HepG2 (cell line): Measurements from ENCODE around the gene TMEM97. TPM values are rescaled to one million over a fixed set of nuclear protein-coding genes. Genes with fewer than 3 reads are reported as not detected.

Experiments
- ATF7 ChIP-seq, 2 experiments: fragments of 450-650 bp in 1 of 2; sonication (generic) in 1 of 2; formaldehyde crosslinking in 1 of 2; IDR thresholded peaks; 2 replicates each; pipeline versions ENCODE4 v1.4.0 to v1.6.1; 2016 to 2020; ENCODE audit warnings: antibody characterized with exemption in 1 of 2, mild to moderate bottlenecking in 1 of 2, missing genetic modification reagents in 1 of 2
- BORCS8-MEF2B ChIP-seq: sonication (generic); formaldehyde crosslinking; IDR thresholded peaks from 2 replicates; pipeline ENCODE4 v1.8.0; 2022; ENCODE audit warnings: mild to moderate bottlenecking, missing genetic modification reagents
- BRD4 ChIP-seq: sonication (generic); formaldehyde crosslinking; IDR thresholded peaks from 2 replicates; pipeline ENCODE4 v1.4.0; 2020; ENCODE audit warnings: missing genetic modification reagents
- BRF2 ChIP-seq: sonication (generic); formaldehyde crosslinking; IDR thresholded peaks from 2 replicates; pipeline ENCODE4 v1.8.1; 2022; ENCODE audit warnings: mild to moderate bottlenecking, missing genetic modification reagents
- CREM ChIP-seq, 2 experiments: sonication (generic) in 1 of 2; formaldehyde crosslinking in 1 of 2; IDR thresholded peaks; 2 replicates each; pipeline versions ENCODE4 v1.4.0 to v1.6.1; 2016 to 2020; ENCODE audit warnings: antibody characterized with exemption in 1 of 2, mild to moderate bottlenecking in 1 of 2, missing genetic modification reagents in 1 of 2
- ETS1 ChIP-seq: sonication (generic); formaldehyde crosslinking; IDR thresholded peaks from 2 replicates; pipeline ENCODE4 v1.4.0; 2020; ENCODE audit warnings: missing genetic modification reagents
- KAT2B ChIP-seq: fragments of 150-350 bp; IDR thresholded peaks from 2 replicates; pipeline ENCODE4 v1.6.1; 2014; ENCODE audit warnings: low read depth, low read length, borderline replicate concordance
- KDM2A ChIP-seq: sonication (generic); formaldehyde crosslinking; IDR thresholded peaks from 2 replicates; pipeline ENCODE4 v1.4.0; 2020; ENCODE audit warnings: low read depth, missing genetic modification reagents, borderline replicate concordance
- LCORL ChIP-seq, 2 experiments: fragments of 450-650 bp in 1 of 2; sonication (generic) in 1 of 2; formaldehyde crosslinking in 1 of 2; IDR thresholded peaks; 2 replicates each; pipeline versions ENCODE4 v1.5.0 to v1.6.1; 2017 to 2020; ENCODE audit warnings: antibody characterized with exemption in 1 of 2, missing genetic modification reagents in 1 of 2
- MIER3 ChIP-seq: IDR thresholded peaks from 2 replicates; pipeline ENCODE4 v1.6.1; 2016; ENCODE audit warnings: missing compliant biosample characterization, borderline replicate concordance
- MTERF4 ChIP-seq: sonication (generic); formaldehyde crosslinking; IDR thresholded peaks from 2 replicates; pipeline ENCODE4 v1.8.0; 2023; ENCODE audit warnings: mild to moderate bottlenecking, missing genetic modification reagents
- NFE2 ChIP-seq: sonication (generic); formaldehyde crosslinking; IDR thresholded peaks from 2 replicates; pipeline ENCODE4 v1.4.0; 2020; ENCODE audit warnings: missing genetic modification reagents
- PAF1 ChIP-seq: IDR thresholded peaks from 2 replicates; pipeline ENCODE4 v1.6.1; 2016; ENCODE audit warnings: missing genetic modification reagents, missing compliant biosample characterization
- POLR2G ChIP-seq: fragments of 200-400 bp; formaldehyde crosslinking; IDR thresholded peaks from 2 replicates; pipeline ENCODE4 v1.6.1; 2018; ENCODE audit warnings: mild to moderate bottlenecking, low read depth, low read length, moderate library complexity
- RFXAP ChIP-seq: sonication (generic); formaldehyde crosslinking; IDR thresholded peaks from 2 replicates; pipeline ENCODE4 v1.4.0; 2020; ENCODE audit warnings: missing genetic modification reagents, borderline replicate concordance
- STAG1 ChIP-seq: sonication (generic); formaldehyde crosslinking; IDR thresholded peaks from 2 replicates; pipeline ENCODE4 v1.4.0; 2020; ENCODE audit warnings: missing genetic modification reagents
- TGIF2 ChIP-seq: IDR thresholded peaks from 2 replicates; pipeline ENCODE4 v1.6.1; 2016; ENCODE audit warnings: control low read depth, missing compliant biosample characterization
- ZNF264 ChIP-seq: sonication (generic); formaldehyde crosslinking; IDR thresholded peaks from 2 replicates; pipeline ENCODE4 v1.4.0; 2020; ENCODE audit warnings: missing genetic modification reagents
- ZNF329 ChIP-seq: sonication (generic); formaldehyde crosslinking; IDR thresholded peaks from 2 replicates; pipeline ENCODE4 v1.9.0; 2021; ENCODE audit warnings: low read depth, mild to moderate bottlenecking, missing genetic modification reagents
- ZNF605 ChIP-seq: sonication (generic); formaldehyde crosslinking; IDR thresholded peaks from 2 replicates; pipeline ENCODE4 v1.8.0; 2022; ENCODE audit warnings: mild to moderate bottlenecking, missing genetic modification reagents
- ZNF644 ChIP-seq: IDR thresholded peaks from 2 replicates; pipeline ENCODE4 v1.6.1; 2016; ENCODE audit warnings: low read depth
- ZSCAN29 ChIP-seq: sonication (generic); formaldehyde crosslinking; conservative IDR thresholded peaks from 2 replicates; pipeline ENCODE4 v1.4.0; 2020; ENCODE audit warnings: mild to moderate bottlenecking, missing genetic modification reagents
- polyA plus RNA-seq, 8 experiments: library from polyadenylated mRNA; depleted of rRNA in 3 of 8; stranded (reverse) in 7 of 8; unstranded in 1 of 8; fragments of >200 nt; fragmentation: Illumina TruSeq in 4 of 8; extraction: Trizol in 4 of 8; gene quantifications; 2 replicates each; pipeline versions ENCODE4 v1.2.1 to v1.2.3, GENCODE V29; 2011 to 2016; ENCODE audit warnings: low read depth in 4 of 8, missing spikeins in 1 of 8, mixed read lengths in 1 of 8; ENCODE audit not compliant: insufficient read depth in 1 of 8
- total RNA-seq, 5 experiments: library from RNA; depleted of rRNA; stranded (reverse); fragments of >200 nt; fragmentation: Illumina TruSeq; extraction: Trizol; gene quantifications; 2 replicates each; pipeline ENCODE4 v1.2.3, GENCODE V29; 2016; ENCODE audit warnings: low read depth in 1 of 5
- TF ChIP-seq, protein P1 (sequence below): sonication (generic); formaldehyde crosslinking; IDR thresholded peaks from 2 replicates; pipeline ENCODE4 v1.4.0; 2020; ENCODE audit warnings: missing genetic modification reagents
- TF ChIP-seq, protein P2 (sequence below): sonication (generic); formaldehyde crosslinking; IDR thresholded peaks from 2 replicates; pipeline ENCODE4 v1.4.0; 2020; ENCODE audit warnings: mild to moderate bottlenecking, missing genetic modification reagents
- TF ChIP-seq, protein P3 (sequence below): sonication (generic); formaldehyde crosslinking; IDR thresholded peaks from 2 replicates; pipeline ENCODE4 v1.4.0; 2020; ENCODE audit warnings: missing genetic modification reagents

The TMEM97 gene
- total and polyA plus RNA-seq, 2 of the 13 experiments (the other 11 are each of a cell fraction or from before 2014, with no cell fraction given) = 69.6 to 137 TPM

DNA sequence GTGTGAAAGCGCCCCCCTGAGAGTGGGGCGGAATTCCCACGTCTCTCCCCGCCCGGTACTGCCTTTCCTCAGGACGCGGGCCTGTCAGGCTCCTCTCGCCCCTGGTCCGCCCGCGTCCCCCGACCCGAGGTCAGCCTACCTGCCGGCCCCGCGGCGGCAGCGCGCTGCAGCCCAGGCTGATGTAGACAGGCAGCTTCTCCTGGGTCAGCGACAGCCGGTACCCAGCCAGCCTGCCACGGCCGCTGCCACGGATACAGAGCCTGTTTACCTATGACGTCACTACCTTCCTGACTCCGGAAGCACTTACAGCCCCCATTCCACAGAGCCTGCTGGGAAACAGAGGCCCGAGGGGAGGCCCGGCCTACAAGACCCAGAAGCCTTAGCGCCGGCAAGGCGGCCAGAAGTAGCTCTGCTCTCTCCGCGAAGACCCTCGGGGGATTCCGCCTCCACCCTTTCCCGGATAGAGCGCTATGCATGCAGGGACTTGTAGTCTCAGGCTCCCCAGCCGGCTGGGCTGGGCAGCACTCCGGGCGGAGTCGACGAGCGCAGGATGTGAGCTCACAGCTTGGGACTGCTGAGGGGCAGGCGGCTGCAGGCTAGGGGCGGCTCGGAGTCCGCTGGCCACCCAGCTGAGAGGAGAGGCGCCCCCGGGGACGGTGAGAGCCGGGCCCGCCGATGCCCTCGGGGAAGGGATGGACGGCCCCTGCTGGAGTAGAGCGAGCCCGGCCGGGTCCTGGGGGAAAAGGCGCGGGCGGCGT, 16.4 kb downstream of the TMEM97 start, which contains the start of the genes IFT20 and TNFAIP1 (continued):
- TF ChIP-seq, protein P1, sequence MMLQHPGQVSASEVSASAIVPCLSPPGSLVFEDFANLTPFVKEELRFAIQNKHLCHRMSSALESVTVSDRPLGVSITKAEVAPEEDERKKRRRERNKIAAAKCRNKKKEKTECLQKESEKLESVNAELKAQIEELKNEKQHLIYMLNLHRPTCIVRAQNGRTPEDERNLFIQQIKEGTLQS (CRISPR knock-in tag) = peak; percentile 85
- TF ChIP-seq BRD4 = 0 out of 2 replicates have a peak, but pooled peaks have one; percentile 7
- no peak for TF ChIP-seq BRF2 (CRISPR knock-in tag)
- peak; percentile 100 for TF ChIP-seq CREM (IDR thresholded peaks at IDR 0.05)
- TF ChIP-seq CREM (CRISPR knock-in tag; IDR thresholded peaks at IDR 0.05) = peak; percentile 72
- TF ChIP-seq POLR2G = peak; percentile 86
- no peak for TF ChIP-seq ZNF329 (CRISPR knock-in tag)
- no peak for TF ChIP-seq PAF1 (CRISPR knock-in tag)
- peak; percentile 84 for TF ChIP-seq KDM2A (CRISPR knock-in tag)
- peak; percentile 89 for TF ChIP-seq RFXAP (CRISPR knock-in tag)
- no peak; the same call in 1 of the 2 replicates for TF ChIP-seq BORCS8-MEF2B
- TF ChIP-seq ZSCAN29 (CRISPR knock-in tag) = peak; percentile 58; the same call in 1 of the 2 replicates
- peak; percentile 14; the same call in 1 of the 2 replicates for TF ChIP-seq ETS1
- TF ChIP-seq LCORL (IDR thresholded peaks at IDR 0.05) = no peak
- 0 out of 2 replicates have a peak, but pooled peaks have one; percentile 26 for TF ChIP-seq LCORL (CRISPR knock-in tag; IDR thresholded peaks at IDR 0.05)
- TF ChIP-seq ATF7 (IDR thresholded peaks at IDR 0.05) = peak; percentile 100
- peak; percentile 100 for TF ChIP-seq ATF7 (CRISPR knock-in tag; IDR thresholded peaks at IDR 0.05)
- TF ChIP-seq STAG1 = peak; percentile 20; the same call in 1 of the 2 replicates
- TF ChIP-seq NFE2 (CRISPR knock-in tag) = no peak
- peak; percentile 68; the same call in 1 of the 2 replicates for TF ChIP-seq TGIF2 (CRISPR knock-in tag)
- TF ChIP-seq ZNF605 = peak; percentile 43
- peak; percentile 38; the same call in 1 of the 2 replicates for TF ChIP-seq ZNF264
- TF ChIP-seq KAT2B = no peak
- TF ChIP-seq, protein P2, sequence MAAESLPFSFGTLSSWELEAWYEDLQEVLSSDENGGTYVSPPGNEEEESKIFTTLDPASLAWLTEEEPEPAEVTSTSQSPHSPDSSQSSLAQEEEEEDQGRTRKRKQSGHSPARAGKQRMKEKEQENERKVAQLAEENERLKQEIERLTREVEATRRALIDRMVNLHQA (CRISPR knock-in tag) = no peak
- TF ChIP-seq MIER3 (CRISPR knock-in tag) = peak; percentile 50; the same call in 1 of the 2 replicates
- no peak for TF ChIP-seq ZNF644 (CRISPR knock-in tag)
- no peak for TF ChIP-seq MTERF4
- TF ChIP-seq, protein P3, sequence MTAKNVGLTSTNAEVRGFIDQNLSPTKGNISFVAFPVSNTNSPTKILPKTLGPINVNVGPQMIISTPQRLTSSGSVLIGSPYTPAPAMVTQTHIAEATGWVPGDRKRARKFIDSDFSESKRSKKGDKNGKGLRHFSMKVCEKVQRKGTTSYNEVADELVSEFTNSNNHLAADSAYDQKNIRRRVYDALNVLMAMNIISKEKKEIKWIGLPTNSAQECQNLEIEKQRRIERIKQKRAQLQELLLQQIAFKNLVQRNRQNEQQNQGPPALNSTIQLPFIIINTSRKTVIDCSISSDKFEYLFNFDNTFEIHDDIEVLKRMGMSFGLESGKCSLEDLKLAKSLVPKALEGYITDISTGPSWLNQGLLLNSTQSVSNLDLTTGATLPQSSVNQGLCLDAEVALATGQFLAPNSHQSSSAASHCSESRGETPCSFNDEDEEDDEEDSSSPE (CRISPR knock-in tag) = peak; percentile 57; the same call in 1 of the 2 replicates
